Measurements from ENCODE around the gene SYNGR1. TPM values are rescaled to one million over a fixed set of nuclear protein-coding genes. Genes with fewer than 3 reads are reported as not detected.
"Not testable (repeated sequence)": the region's sequence is repeated elsewhere in the genome, so short reads cannot be mapped to it uniquely, and the experiment has no call there.

SYNGR1 gene
- polyA plus RNA-seq, 2 donors, result 32.5 to 39.8 TPM

GRCh38 chr22:39358197-39358596 lies 8.4 kb downstream of the SYNGR1 start:
- H3K4me1 ChIP-seq (ENCODE audit: control insufficient read depth in 2 of 2, insufficient read depth in 2 of 2, low read length in 1 of 2), result peaks cover 13 to 36% of the 10 kb centered on the region in 2 donors
- H3K27me3 ChIP-seq (ENCODE audit: control insufficient read depth in 1 of 2, insufficient read depth in 2 of 2, low read length in 2 of 2); H3K36me3 ChIP-seq (ENCODE audit: control insufficient read depth in 2 of 2, insufficient read depth in 2 of 2, low read length in 1 of 2); H3K27ac ChIP-seq (ENCODE audit: low read depth in 2 of 2, low read length in 1 of 2); H3K9me3 ChIP-seq (ENCODE audit: control insufficient read depth in 2 of 2, insufficient read depth in 1 of 2, low read depth in 1 of 2, low read length in 1 of 2); H3K4me3 ChIP-seq (ENCODE audit: low read depth in 1 of 2, low read length in 2 of 2): not testable (repeated sequence)
- 76 to 79% methylated on average over 13 to 14 of the region's 17 CpGs for WGBS, 2 donors

GRCh38 chr22:39359659-39360195 lies 9.9 kb downstream of the SYNGR1 start:
- Histone ChIP-seq H3K36me3 (ENCODE audit: control insufficient read depth in 2 of 2, insufficient read depth in 2 of 2, low read length in 1 of 2) (peaks cover 3 to 4% of the 10 kb centered on the region in 2 donors), H3K4me1 (ENCODE audit: control insufficient read depth in 2 of 2, insufficient read depth in 2 of 2, low read length in 1 of 2) (peaks cover 18 to 42% of the 10 kb centered on the region in 2 donors), H3K27ac (ENCODE audit: low read depth in 2 of 2, low read length in 1 of 2) (peak overlapping the region; percentile 86 to 96), H3K27me3 (ENCODE audit: control insufficient read depth in 1 of 2, insufficient read depth in 2 of 2, low read length in 2 of 2) (no peaks in the 10 kb centered on the region), H3K9me3 (ENCODE audit: control insufficient read depth in 2 of 2, insufficient read depth in 1 of 2, low read depth in 1 of 2, low read length in 1 of 2) (no peaks in the 10 kb centered on the region), H3K4me3 (ENCODE audit: low read depth in 1 of 2, low read length in 2 of 2) (no peak overlapping the region)
- 72 to 83% methylated on average over 9 of the region's 9 CpGs for WGBS, 2 donors

GRCh38 chr22:39360242-39360641 lies 10.5 kb downstream of the SYNGR1 start:
- H3K4me3 ChIP-seq (ENCODE audit: low read depth in 1 of 2, low read length in 2 of 2), result no peak overlapping the region
- H3K9me3 ChIP-seq (ENCODE audit: control insufficient read depth in 2 of 2, insufficient read depth in 1 of 2, low read depth in 1 of 2, low read length in 1 of 2), result no peaks in the 10 kb centered on the region
- H3K36me3 ChIP-seq (ENCODE audit: control insufficient read depth in 2 of 2, insufficient read depth in 2 of 2, low read length in 1 of 2), result peaks cover 3 to 4% of the 10 kb centered on the region in 2 donors
- H3K27me3 ChIP-seq (ENCODE audit: control insufficient read depth in 1 of 2, insufficient read depth in 2 of 2, low read length in 2 of 2), result no peaks in the 10 kb centered on the region
- 72 to 78% methylated on average over 18 of the region's 18 CpGs for whole genome bisulfite sequencing, 2 donors
- peak overlapping the region; percentile 86 to 96 for H3K27ac ChIP-seq (ENCODE audit: low read depth in 2 of 2, low read length in 1 of 2)
- peaks cover 18 to 42% of the 10 kb centered on the region in 2 donors for H3K4me1 ChIP-seq (ENCODE audit: control insufficient read depth in 2 of 2, insufficient read depth in 2 of 2, low read length in 1 of 2)

DNA sequence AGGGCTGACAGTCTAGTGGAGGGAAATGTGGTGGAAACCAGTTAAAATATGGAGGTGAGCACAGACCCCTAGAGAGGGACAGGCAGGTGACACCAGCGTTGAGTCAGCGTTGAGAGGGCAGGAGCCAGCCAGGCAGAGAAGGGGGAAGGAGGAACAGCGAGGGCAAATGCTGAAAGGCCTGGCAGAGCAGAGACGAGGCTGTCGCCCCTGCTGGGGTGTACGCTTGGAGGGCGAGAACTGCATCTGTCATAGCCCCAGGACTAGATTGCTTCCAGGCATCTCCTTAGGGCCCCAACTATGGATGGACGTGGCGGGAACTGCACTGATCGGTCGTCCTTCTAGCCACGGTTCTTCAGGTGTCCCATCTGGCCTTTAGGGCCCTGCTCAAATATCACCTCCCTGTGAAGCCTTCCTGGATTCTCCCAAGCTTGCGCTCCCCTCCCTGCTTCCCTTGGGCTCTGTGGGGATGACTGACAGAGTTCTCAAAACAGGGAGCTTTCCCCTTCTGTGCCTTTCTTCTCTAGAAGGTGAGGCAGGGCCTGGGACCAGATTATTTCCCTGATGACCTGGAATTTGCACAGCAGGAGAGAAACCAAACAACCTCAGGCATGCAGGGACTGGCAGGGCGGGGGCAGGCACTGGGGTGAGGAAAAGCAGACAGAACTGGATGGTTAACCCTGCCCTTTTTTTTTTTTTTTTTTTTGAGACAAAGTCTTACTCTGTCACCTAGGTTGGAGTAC lies 11.1 kb downstream of the SYNGR1 start:
- Histone ChIP-seq H3K9me3 (ENCODE audit: control insufficient read depth in 2 of 2, insufficient read depth in 1 of 2, low read depth in 1 of 2, low read length in 1 of 2) (no peaks in the 10 kb centered on the region), H3K27me3 (ENCODE audit: control insufficient read depth in 1 of 2, insufficient read depth in 2 of 2, low read length in 2 of 2) (no peaks in the 10 kb centered on the region), H3K27ac (ENCODE audit: low read depth in 2 of 2, low read length in 1 of 2) (peak overlapping the region; percentile 86 to 96), H3K4me1 (ENCODE audit: control insufficient read depth in 2 of 2, insufficient read depth in 2 of 2, low read length in 1 of 2) (peaks cover 18 to 46% of the 10 kb centered on the region in 2 donors), H3K36me3 (ENCODE audit: control insufficient read depth in 2 of 2, insufficient read depth in 2 of 2, low read length in 1 of 2) (peaks cover 3 to 4% of the 10 kb centered on the region in 2 donors), H3K4me3 (ENCODE audit: low read depth in 1 of 2, low read length in 2 of 2) (no peak overlapping the region)
- whole genome bisulfite sequencing, 2 donors, result 47 to 55% methylated on average over 14 of the region's 14 CpGs

- H3K4me3 ChIP-seq (ENCODE audit: low read depth in 1 of 2, low read length in 2 of 2), result no peak overlapping the region
- 79 to 81% methylated on average over 7 of the region's 7 CpGs for WGBS, 2 donors
- H3K9me3 ChIP-seq (ENCODE audit: control insufficient read depth in 2 of 2, insufficient read depth in 1 of 2, low read depth in 1 of 2, low read length in 1 of 2), result no peaks in the 10 kb centered on the region
- H3K4me1 ChIP-seq (ENCODE audit: control insufficient read depth in 2 of 2, insufficient read depth in 2 of 2, low read length in 1 of 2), result peaks cover 18 to 42% of the 10 kb centered on the region in 2 donors
- H3K36me3 ChIP-seq (ENCODE audit: control insufficient read depth in 2 of 2, insufficient read depth in 2 of 2, low read length in 1 of 2), result peaks cover 3 to 4% of the 10 kb centered on the region in 2 donors
- H3K27ac ChIP-seq (ENCODE audit: low read depth in 2 of 2, low read length in 1 of 2), result peak overlapping the region; percentile 38 to 96
- no peaks in the 10 kb centered on the region for H3K27me3 ChIP-seq (ENCODE audit: control insufficient read depth in 1 of 2, insufficient read depth in 2 of 2, low read length in 2 of 2)
These were observed 11.7 kb downstream of the SYNGR1 start for GRCh38 chr22:39361496-39361895.

GRCh38 chr22:39362271-39362670 lies 12.5 kb downstream of the SYNGR1 start:
- Histone ChIP-seq H3K4me1 (ENCODE audit: control insufficient read depth in 2 of 2, insufficient read depth in 2 of 2, low read length in 1 of 2) (peaks cover 18 to 43% of the 10 kb centered on the region in 2 donors), H3K27me3 (ENCODE audit: control insufficient read depth in 1 of 2, insufficient read depth in 2 of 2, low read length in 2 of 2) (no peaks in the 10 kb centered on the region), H3K36me3 (ENCODE audit: control insufficient read depth in 2 of 2, insufficient read depth in 2 of 2, low read length in 1 of 2) (peaks cover 3 to 4% of the 10 kb centered on the region in 2 donors), H3K9me3 (ENCODE audit: control insufficient read depth in 2 of 2, insufficient read depth in 1 of 2, low read depth in 1 of 2, low read length in 1 of 2) (no peaks in the 10 kb centered on the region), H3K27ac (ENCODE audit: low read depth in 2 of 2, low read length in 1 of 2) (peak overlapping the region in 1 of 2 donors; percentile 47), H3K4me3 (ENCODE audit: low read depth in 1 of 2, low read length in 2 of 2) (no peak overlapping the region)
- 51 to 64% methylated on average over 11 of the region's 11 CpGs for WGBS, 2 donors

DNA sequence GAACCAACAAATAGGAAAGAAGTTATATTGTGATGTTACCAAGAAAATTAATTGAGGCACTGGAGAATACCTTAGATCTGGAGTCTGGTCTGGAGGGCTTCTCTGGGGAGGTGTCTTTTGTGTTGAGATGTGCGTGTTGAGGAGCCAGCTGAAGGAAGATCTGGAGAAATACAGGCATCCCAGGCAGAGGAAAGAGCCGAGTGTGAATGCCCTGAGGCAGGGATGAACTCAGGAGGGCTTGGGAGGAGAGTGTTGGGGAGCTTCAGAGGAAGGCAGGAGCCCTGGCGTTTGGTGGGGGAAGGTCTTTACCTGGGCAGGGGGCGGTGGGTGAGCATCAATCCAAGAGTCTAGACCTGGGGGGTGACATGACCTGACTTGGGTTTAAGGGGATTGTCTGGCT lies 13.1 kb downstream of the SYNGR1 start:
- H3K4me1 ChIP-seq (ENCODE audit: control insufficient read depth in 2 of 2, insufficient read depth in 2 of 2, low read length in 1 of 2), result peaks cover 18 to 44% of the 10 kb centered on the region in 2 donors
- H3K4me3 ChIP-seq (ENCODE audit: low read depth in 1 of 2, low read length in 2 of 2), result no peak overlapping the region
- 72 to 77% methylated on average over 4 of the region's 4 CpGs for WGBS, 2 donors
- H3K27ac ChIP-seq (ENCODE audit: low read depth in 2 of 2, low read length in 1 of 2), result peak overlapping the region in 1 of 2 donors; percentile 71
- H3K27me3 ChIP-seq (ENCODE audit: control insufficient read depth in 1 of 2, insufficient read depth in 2 of 2, low read length in 2 of 2), result no peaks in the 10 kb centered on the region
- H3K9me3 ChIP-seq (ENCODE audit: control insufficient read depth in 2 of 2, insufficient read depth in 1 of 2, low read depth in 1 of 2, low read length in 1 of 2), result no peaks in the 10 kb centered on the region
- H3K36me3 ChIP-seq (ENCODE audit: control insufficient read depth in 2 of 2, insufficient read depth in 2 of 2, low read length in 1 of 2), result peaks cover 3 to 4% of the 10 kb centered on the region in 2 donors

GRCh38 chr22:39363751-39364515 lies 14.1 kb downstream of the SYNGR1 start:
- Histone ChIP-seq H3K9me3 (ENCODE audit: control insufficient read depth in 2 of 2, insufficient read depth in 1 of 2, low read depth in 1 of 2, low read length in 1 of 2) (no peaks in the 10 kb centered on the region), H3K27ac (ENCODE audit: low read depth in 2 of 2, low read length in 1 of 2) (peak overlapping the region in 1 of 2 donors; percentile 71), H3K36me3 (ENCODE audit: control insufficient read depth in 2 of 2, insufficient read depth in 2 of 2, low read length in 1 of 2) (peaks cover under 1 to 3% of the 10 kb centered on the region in 2 donors), H3K4me3 (ENCODE audit: low read depth in 1 of 2, low read length in 2 of 2) (no peak overlapping the region), H3K27me3 (ENCODE audit: control insufficient read depth in 1 of 2, insufficient read depth in 2 of 2, low read length in 2 of 2) (no peaks in the 10 kb centered on the region), H3K4me1 (ENCODE audit: control insufficient read depth in 2 of 2, insufficient read depth in 2 of 2, low read length in 1 of 2) (peaks cover 16 to 47% of the 10 kb centered on the region in 2 donors)
- WGBS, 2 donors, result 42 to 46% methylated on average over 19 of the region's 19 CpGs

DNA sequence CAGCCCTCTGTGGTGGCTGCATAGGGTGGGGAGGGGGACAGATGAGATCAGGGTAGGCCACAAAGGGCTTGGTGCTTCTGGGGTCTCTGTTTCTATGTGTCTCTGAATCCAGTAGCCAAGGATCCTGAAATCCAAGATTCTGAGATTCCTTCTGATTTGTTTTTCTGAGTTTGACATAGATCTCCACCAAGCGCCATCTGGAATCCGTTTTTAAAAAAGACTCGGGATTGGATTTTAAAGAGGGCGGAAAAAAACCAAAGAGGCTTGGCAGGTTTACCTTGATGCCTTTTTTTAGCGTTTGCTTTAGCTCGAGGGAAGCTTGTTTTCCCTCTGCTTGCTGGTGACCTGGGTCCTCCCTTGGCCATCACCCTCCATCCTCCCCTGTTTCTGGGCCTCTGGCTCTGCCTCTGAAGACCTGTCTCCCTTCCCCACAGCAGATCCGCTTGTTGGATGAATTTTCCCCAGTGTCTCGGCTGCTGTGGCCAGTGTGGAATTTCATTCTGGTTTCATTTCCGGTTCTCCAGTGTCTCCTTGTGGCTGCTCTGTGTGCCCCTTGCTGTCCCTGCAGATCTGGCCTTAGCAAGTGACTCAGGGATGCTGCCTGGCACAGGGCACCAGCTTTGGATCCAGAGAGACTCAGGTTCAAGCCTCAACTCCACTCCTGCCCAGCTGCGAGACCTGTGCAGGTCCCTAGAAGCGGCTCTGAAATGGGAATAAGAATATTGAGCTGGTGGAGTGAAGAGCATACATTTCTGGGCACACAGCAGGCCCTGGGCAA lies 15.1 kb downstream of the SYNGR1 start:
- no peak overlapping the region for H3K4me3 ChIP-seq (ENCODE audit: low read depth in 1 of 2, low read length in 2 of 2)
- peak overlapping the region; percentile 17 to 71 for H3K27ac ChIP-seq (ENCODE audit: low read depth in 2 of 2, low read length in 1 of 2)
- H3K27me3 ChIP-seq (ENCODE audit: control insufficient read depth in 1 of 2, insufficient read depth in 2 of 2, low read length in 2 of 2), result no peaks in the 10 kb centered on the region
- peaks cover 13 to 43% of the 10 kb centered on the region in 2 donors for H3K4me1 ChIP-seq (ENCODE audit: control insufficient read depth in 2 of 2, insufficient read depth in 2 of 2, low read length in 1 of 2)
- H3K36me3 ChIP-seq (ENCODE audit: control insufficient read depth in 2 of 2, insufficient read depth in 2 of 2, low read length in 1 of 2), result no peaks in the 10 kb centered on the region
- no peaks in the 10 kb centered on the region for H3K9me3 ChIP-seq (ENCODE audit: control insufficient read depth in 2 of 2, insufficient read depth in 1 of 2, low read depth in 1 of 2, low read length in 1 of 2)
- 55 to 59% methylated on average over 11 of the region's 11 CpGs for WGBS, 2 donors

All from esophagus (tissue), 2 donors.